Astrocyte of the spinal cord (primary cell): ENCODE measurements around the gene CXCR2.
"Not testable (repeated sequence)": the region's sequence is repeated elsewhere in the genome, so short reads cannot be mapped to it uniquely, and the experiment has no call there.

ENCODE experiments used
- DNase-seq: peaks from one replicate; pipeline ENCODE4 v3.0.0; 2011; ENCODE audit warnings: low read depth, low spot score
- H3K4me3 ChIP-seq: 2 replicates; pipeline ENCODE4 v1.5.1; 2011; ENCODE audit warnings: low read depth, mild to moderate bottlenecking, low read length, moderate library complexity
- CTCF ChIP-seq: IDR thresholded peaks from 2 replicates; pipeline ENCODE4 v1.5.1; 2012; ENCODE audit warnings: low read depth, mild to moderate bottlenecking, low read length, inconsistent platforms
- in situ Hi-C: cut with HindIII; loops from 2 replicates; pipeline ENCODE4 v1.10.0; 2017; ENCODE audit warnings: low sequenced_read_pairs

CXCR2 gene

GRCh38 chr2:218166791-218167190, 41.0 kb downstream of the CXCR2 start, which contains the start of gene CXCR1:
Gene CXCR1, minus strand, starts transcription at chr2:218166962. Its CDS starts 1,751 bp downstream, at chr2:218165211.
- no peak for TF ChIP-seq CTCF
- in situ Hi-C loops, result no loop called here
- DNase-seq, result no peak
- no peak within 1 kb of the TSS for H3K4me3 ChIP-seq

GRCh38 chr2:218168016-218168415, 42.2 kb downstream of the CXCR2 start:
- no peak for DNase-seq
- in situ Hi-C loops, result no loop called here
- no peak for TF ChIP-seq CTCF
- H3K4me3 ChIP-seq, result no peak overlapping the region

- H3K4me3 ChIP-seq, result no peak overlapping the region
- DNase-seq, result peak; percentile 15
- peak; percentile 77 for TF ChIP-seq CTCF
- in situ Hi-C loops, result no loop called here
These were observed 43.0 kb downstream of the CXCR2 start for GRCh38 chr2:218168635-218169462.

GRCh38 chr2:218169757-218170546, 44.1 kb downstream of the CXCR2 start:
- in situ Hi-C loops, result no loop called here
- DNase-seq, result no peak
- no peak overlapping the region for H3K4me3 ChIP-seq
- no peak for TF ChIP-seq CTCF

GRCh38 chr2:218171744-218172143, 45.9 kb downstream of the CXCR2 start:
- H3K4me3 ChIP-seq, DNase-seq, in situ Hi-C loops: not testable (repeated sequence)

- in situ Hi-C loops, result no loop called here
- DNase-seq, result no peak
- no peak overlapping the region for H3K4me3 ChIP-seq
- TF ChIP-seq CTCF, result no peak
These were observed 47.0 kb downstream of the CXCR2 start for GRCh38 chr2:218172845-218173244.

GRCh38 chr2:218179782-218180181, 54.0 kb downstream of the CXCR2 start:
- in situ Hi-C loops, result no loop called here
- DNase-seq, result no peak
- TF ChIP-seq CTCF, result no peak
- no peak overlapping the region for H3K4me3 ChIP-seq
